GM19328 (cell line): ENCODE measurements around the gene MARCHF9.
"Not testable (repeated sequence)": the region's sequence is repeated elsewhere in the genome, so short reads cannot be mapped to it uniquely, and the experiment has no call there.

Experiments
- ATAC-seq: cut with Tn5 transposase; IDR thresholded peaks from one replicate; pipeline ENCODE4 v1.9.1; 2021; ENCODE audit warnings: mild to moderate bottlenecking, moderate library complexity; ENCODE audit not compliant: unreplicated experiment

The MARCHF9 gene

DNA sequence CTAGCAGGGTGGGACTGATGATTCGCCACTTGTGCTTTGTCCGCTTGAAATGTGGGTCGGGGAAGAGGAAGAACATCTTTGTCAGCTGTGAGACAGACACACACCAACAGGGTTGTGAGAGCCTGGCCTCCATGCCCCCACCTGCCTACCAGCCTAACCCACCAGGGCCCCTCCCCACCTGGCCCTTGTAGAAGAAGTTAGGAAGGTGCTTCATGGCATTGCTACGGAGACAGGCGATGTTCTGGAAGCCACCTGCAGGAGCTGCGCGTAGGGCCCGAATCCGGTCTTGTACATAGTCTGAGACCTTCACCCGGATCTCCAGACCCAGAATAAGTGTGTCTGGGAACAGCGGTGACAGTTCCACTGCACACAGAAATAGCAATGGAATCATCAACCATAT, 14.7 kb downstream of the MARCHF9 start:
- no peak for ATAC-seq

- ATAC-seq: no peak
Observed at GRCh38 chr12:57770734-57771133, 15.8 kb downstream of the MARCHF9 start.

DNA sequence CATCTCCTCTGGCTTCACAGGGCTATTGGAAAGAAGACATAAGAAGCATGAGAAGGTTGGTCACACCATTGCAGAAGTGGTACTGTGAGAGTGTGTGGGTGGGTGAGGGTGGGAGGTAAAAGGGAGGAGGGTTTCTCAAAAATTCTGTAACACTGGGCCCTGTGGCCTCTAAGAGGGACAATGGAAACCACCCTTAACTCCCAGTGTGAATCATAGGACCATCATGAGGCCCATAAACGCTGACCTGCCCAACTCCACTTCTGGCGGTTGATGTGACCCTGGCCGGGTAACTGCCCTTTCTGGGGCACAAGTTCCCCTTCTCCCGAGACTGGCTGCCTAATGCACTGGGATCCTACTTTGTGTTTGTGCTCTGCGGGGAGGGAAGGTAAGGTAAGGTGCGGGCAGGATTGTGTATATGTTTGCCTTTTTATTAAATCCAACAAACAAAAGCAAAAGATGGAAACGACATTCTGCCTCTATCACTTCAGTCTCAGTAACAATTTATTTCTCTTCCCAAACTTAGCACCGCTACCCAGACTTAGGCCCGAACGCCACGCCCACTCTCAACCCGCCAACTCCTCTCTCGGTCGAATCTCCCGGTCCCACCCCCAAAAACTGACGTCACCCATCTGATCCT, 16.5 kb downstream of the MARCHF9 start:
- peak; percentile 63 for ATAC-seq

DNA sequence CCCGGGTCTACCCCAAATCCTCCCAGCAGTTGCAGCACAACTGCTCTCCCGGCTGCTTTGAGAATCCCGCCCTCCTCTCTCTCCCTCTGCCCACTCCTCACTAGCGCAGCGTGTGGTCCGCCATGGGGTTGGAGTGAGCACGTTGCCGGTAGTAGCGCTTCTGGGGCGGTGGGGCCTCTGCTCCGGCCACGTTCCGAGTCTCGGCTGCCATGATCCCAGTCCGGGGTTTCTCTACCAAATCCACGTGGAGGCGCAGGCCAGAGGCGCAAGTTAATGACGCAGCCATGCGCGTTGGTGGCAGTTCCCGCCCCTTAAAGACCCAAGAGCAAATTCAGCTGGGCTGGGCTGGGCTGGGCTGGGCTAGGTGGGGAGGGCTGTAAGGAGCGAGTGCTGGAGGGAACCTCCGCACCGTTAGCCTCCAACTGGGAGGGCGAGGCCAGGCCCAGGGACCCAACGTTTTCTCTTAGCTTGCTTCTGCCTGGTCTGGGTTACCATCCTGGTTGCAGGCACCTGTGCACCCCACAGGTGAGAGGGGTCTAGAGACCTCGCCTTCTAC, 17.0 kb downstream of the MARCHF9 start, which contains the start of gene METTL1:
Gene METTL1 (minus strand): TSS at position 233 of the 556 bp plus-strand sequence. CDS start 22 bp downstream, at position 211.
- ATAC-seq: peak; percentile 73

GRCh38 chr12:57772429-57773322, 17.8 kb downstream of the MARCHF9 start, which contains the start of gene EEF1AKMT3:
TSS of gene EEF1AKMT3 (plus strand) at chr12:57772614. CDS start at chr12:57772725, 111 bp downstream.
- ATAC-seq: peak; percentile 23

DNA sequence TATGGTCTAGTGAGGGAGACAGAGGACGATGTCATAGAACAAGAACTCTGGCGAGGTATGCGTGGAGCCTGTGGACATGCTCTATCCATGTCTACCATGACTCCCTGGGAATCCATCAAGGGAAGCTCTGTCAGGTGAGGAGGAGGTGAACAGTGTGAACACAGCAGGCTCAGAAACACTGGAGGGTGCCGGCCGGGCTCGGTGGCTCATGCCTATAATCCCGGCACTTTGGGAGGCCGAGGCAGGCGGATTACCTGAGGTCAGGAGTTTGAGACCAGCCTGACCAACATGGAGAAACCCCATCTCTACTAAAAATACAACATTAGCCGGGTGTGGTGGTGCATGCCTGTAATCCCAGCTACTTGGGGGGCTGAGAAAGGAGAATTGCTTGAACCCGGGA, 19.7 kb downstream of the MARCHF9 start:
- not testable (repeated sequence) for ATAC-seq

- ATAC-seq: no peak
Observed at GRCh38 chr12:57775044-57775443, 20.1 kb downstream of the MARCHF9 start.

DNA sequence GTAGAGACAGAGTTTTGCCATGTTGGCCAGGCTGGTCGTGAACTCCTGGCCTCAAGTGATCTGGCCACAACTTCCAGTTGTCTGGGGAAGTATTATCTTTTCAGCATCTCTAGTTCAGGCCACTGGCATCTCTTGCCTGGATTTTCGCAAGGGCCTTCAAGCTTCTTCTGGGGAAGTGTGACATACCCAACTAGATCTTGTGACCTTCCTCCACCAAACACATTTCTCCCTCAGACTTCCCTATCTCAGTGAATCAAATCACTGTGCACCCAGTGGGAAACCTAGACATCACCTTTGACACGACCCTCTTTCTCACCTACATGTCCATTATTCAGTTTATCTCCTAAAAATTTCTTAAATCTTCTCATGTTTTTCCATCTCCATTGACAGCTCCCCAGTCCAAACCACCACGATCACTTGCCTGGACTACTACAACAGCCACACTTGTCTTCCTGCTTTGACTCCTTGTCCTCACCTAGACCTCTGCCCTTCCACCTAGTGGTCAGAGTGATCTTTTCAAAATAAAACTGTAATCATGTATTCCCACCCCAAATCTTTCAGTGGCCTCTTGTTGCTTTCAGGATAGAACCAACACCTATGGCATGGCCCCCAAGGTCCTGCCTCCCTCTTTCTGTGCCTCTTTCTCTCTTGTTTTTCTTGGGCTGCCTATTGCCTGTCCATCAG, 20.8 kb downstream of the MARCHF9 start:
- ATAC-seq: no peak

- no peak for ATAC-seq
Observed at GRCh38 chr12:57776247-57776587, 21.3 kb downstream of the MARCHF9 start.

- no peak for ATAC-seq
Observed at GRCh38 chr12:57777367-57777766, 22.5 kb downstream of the MARCHF9 start.

- no peak for ATAC-seq
Observed at GRCh38 chr12:57777911-57778310, 23.0 kb downstream of the MARCHF9 start.

- ATAC-seq: no peak
Observed at GRCh38 chr12:57779736-57780135, 24.8 kb downstream of the MARCHF9 start.

GRCh38 chr12:57780284-57780897, 25.5 kb downstream of the MARCHF9 start:
- ATAC-seq: no peak

DNA sequence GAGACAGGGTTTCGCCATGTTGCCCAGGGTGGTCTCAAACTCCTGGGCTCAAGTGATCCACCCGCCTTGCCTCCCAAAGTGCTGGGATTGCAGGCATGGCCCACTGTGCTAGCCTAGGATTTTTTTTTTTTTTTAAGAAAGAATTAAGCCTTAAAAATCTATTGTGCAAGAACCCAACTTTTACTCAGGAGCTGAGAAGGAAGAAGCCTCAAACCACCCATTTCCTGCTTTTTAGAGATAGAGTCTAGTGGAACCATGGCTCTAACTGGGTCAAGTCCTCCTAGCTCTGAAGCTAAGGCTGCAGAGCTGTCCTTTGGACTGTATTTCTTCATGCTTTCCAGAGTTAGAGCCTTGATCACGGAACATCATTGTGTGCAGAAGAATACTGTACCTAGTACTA, 26.3 kb downstream of the MARCHF9 start:
- ATAC-seq: no peak

DNA sequence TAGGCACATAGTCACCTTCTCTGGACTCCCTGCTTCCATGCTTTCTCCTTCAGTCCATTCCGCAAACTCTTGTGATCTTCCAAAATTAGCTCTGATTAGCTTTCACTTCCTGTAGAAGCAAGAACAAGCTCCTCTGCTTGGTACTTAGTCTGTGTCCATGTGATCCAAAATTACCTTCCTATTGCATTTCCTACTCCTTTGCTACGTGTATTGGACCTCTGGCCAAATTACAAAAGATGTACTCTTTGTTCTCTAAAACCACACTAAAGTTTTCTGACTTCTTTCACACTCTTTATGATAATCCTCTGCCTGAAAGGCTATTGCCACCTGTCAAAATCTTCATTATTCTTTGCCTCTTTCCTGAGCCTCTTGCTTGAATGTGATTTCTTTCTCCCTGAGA, 26.9 kb downstream of the MARCHF9 start:
- no peak for ATAC-seq

DNA sequence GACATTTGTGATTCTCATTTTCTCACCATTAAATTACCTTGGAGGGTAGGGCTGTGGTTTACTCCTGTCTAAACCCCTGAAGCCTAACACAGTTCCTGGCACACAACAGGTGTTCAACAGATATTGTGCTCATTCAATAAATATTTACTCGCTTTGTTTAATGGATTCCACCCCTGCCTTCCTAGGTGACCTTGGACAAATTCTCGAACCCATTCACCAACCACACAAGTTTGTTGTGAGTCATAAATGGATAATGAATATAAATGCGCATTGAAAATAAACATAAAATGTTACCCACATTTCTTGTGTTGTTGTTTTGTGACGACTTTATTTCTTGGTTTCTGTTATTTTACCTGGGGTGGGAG, 27.3 kb downstream of the MARCHF9 start:
- ATAC-seq: no peak

DNA sequence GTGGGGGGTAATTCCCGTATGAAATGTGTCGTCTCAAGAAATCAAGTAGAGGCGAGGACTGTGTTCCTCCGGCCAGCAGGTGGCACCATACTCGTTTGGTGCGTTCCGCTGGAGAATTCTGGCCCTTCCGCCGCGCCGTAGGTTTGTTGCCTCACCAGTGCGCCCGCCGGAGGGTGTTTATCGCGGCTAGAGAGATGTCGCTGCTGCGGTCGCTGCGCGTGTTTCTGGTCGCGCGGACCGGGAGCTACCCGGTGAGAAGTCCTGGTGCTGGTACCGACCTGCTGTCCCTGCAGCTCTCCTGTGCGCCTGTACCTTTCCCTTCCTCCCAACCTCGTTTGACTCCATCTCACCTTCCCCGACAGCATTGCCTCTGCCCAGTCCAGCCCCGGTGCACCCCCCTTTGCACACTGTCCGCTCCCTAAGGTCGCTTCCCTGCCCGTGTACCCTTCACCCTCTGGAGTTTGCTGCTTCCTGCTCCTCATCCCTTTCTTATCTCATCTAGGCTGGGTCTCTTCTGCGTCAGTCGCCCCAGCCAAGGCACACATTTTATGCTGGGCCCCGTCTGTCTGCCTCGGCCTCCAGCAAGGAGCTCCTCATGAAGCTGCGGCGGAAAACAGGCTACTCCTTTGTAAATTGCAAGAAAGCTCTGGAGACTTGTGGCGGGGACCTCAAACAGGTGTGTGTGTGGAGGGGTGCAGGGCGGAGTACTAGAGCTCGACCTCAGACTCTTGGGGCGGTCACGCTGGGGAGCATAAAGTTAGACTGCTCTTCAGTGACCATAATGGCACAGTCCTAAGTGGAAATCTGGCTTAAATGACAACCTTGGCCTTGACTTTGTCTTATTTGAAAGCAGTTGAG, 27.9 kb downstream of the MARCHF9 start, which contains the start of gene TSFM:
Gene TSFM (plus strand): TSS at position 180 of the 858 bp plus-strand sequence. CDS start 15 bp downstream, at position 195.
- peak; percentile 63 for ATAC-seq

GRCh38 chr12:57783466-57783801, 28.5 kb downstream of the MARCHF9 start:
- ATAC-seq: no peak

- ATAC-seq: no peak
Observed at GRCh38 chr12:57783861-57784260, 29.0 kb downstream of the MARCHF9 start.

- no peak for ATAC-seq
Observed at GRCh38 chr12:57793920-57794319, 39.0 kb downstream of the MARCHF9 start.
